GM19099 (cell line): Measurements from ENCODE around the gene NADK.

Experiments
- POLR2A ChIP-seq: IDR thresholded peaks from 3 replicates; pipeline ENCODE4 v1.6.1; 2011; ENCODE audit warnings: low read depth; ENCODE audit not compliant: insufficient read length; ENCODE audit errors: extremely low read depth

NADK gene

GRCh38 chr1:1778663-1779319, 521 bp upstream of the NADK start:
- TF ChIP-seq POLR2A = peak; percentile 68

DNA sequence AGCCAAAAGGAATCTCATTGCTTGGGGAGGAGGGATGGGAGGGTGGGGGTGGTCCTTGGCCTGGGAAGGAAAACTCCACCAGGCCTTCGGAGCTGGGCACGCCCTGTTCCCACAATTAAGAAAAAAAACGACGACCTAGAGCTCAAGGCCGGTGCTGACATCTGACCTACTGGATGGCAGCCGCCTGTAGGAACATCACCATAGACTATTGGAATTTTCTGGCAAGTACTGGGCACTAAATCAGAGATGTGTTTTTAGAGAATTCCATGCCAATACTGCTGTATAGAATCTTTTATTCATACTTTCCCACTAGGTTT, 729 bp downstream of the NADK start:
- TF ChIP-seq POLR2A = no peak

DNA sequence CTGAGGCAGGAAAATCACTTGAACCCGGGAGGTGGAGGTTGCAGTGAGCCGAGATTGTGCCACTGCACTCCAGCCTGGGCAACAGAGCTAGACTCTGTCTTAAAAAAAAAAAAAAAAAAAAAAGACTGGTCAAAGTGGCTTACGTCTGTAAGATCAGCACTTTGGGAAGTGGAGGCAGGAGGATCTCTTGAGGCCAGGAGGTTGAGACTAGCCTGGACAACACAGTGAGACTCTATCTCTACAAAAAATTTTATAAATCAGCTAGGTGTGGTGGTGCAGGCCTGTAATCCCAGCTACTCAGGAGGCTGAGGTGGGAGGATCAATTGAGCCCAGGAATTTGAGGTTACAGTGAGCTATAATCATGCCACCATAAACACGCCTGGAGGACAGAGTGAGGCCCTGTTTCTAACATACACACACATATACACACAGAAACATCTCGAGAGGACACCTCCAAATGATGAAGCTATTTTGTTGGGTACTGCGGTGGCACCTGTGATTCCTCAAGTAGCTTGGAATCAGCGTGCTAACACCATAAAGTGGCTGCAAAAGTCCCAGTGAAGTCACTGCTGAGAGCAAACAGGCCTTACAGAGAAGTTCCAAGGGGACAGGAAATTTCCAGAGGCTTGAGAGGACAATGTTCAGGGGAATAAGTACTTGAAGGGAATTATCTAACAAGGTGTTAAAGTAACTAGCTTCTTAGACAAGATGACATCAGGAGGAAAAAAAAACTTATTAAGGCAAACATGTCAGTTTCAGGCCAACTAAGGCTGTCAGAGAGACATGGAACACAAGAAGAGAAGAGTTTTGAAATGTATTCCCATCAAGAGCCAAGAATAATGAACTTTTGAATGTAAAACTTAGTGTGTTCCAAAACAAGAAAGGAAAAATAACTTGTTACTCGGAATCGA, 1.3 kb downstream of the NADK start:
- TF ChIP-seq POLR2A = no peak

DNA sequence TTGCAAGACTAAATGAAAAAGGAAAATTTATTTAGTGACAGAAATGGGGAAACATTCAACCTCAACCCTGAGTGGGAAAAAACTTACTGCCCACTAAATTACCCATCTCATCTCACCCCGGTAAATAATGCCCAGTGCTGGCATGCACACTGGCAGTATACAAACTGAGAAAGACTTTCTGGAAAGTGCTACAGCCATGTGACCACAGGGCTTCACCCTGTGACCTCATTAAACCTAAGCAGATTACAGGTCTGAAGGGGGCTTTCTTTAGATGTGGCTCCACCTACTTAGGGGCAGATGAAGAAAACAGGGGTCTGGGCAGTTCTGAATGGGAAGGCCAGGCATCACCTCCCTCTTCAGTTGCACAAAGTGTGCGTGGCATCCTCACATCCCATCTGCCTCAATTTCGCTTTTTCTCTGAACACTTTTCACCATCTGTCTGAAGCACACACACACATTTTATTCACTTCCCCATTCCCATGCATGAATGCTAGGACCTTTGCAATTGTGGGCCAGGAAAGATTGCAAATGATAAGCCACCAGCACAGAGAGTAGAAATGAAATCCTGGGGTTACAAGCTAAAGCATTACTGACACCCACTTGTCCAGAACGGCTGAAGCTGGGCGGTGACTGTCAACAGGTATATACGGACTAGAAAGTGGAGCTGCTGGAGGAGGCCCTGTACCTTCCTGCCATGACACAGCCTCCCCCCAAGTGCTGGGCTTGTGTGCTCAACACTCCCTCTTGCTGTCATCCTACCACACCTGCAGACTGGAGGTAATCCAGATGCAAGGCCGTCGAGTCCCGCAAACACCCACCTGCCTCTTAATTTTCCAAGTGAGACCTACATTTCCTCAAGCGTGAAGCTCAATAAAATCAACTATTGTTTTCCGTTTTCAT, 2.7 kb downstream of the NADK start:
- no peak for TF ChIP-seq POLR2A

- no peak for TF ChIP-seq POLR2A
Observed at GRCh38 chr1:1773874-1774273, 4.4 kb downstream of the NADK start.

DNA sequence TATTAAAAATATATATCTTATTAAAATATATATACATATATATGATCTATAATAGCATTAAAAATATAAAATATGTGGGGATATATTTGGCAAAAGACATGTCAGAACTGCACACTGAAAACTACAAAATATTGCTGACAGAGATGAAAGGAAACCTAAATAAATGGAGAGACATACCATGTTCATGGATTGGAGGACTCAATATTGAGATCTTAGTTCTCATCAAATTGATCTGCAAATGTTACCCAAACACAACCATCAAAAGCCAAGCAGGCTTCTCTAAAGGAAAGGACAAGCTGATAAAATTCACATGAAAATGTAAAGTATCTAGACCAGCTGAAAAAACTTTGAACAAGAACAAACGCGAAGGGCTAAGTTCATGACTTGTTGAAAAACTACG, 7.2 kb downstream of the NADK start:
- TF ChIP-seq POLR2A = no peak

GRCh38 chr1:1770102-1770501, 8.2 kb downstream of the NADK start:
- TF ChIP-seq POLR2A = no peak

GRCh38 chr1:1768249-1768992, 9.8 kb downstream of the NADK start:
- no peak for TF ChIP-seq POLR2A

DNA sequence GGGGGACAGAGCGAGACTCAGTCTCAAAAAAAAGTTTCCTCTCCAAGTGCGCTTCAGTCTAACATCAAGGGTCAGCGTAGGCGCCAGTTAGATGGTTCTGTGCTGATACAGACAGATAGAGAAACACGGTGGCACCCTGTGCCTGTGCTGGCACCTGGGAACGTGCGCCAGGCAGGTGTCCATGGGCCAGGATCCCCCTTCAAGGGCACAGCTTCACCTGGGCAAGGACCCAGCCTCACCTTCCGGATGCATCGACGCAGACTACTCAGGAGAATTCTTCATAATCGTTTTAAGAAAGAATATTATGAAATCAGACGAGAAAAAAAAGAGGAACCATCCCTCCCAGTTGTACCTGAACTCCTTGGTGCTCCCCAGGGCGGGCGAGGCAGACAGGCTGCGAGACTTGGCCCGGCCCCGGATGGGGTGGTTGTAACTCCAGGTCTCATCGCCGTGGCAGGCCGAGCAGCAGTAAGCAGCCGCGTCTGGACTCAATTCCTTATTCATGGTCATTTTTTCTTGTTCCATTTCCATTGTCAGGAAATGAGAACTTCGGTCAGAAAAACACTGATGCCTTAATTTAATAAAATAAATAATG, 13.3 kb downstream of the NADK start:
- TF ChIP-seq POLR2A = no peak

DNA sequence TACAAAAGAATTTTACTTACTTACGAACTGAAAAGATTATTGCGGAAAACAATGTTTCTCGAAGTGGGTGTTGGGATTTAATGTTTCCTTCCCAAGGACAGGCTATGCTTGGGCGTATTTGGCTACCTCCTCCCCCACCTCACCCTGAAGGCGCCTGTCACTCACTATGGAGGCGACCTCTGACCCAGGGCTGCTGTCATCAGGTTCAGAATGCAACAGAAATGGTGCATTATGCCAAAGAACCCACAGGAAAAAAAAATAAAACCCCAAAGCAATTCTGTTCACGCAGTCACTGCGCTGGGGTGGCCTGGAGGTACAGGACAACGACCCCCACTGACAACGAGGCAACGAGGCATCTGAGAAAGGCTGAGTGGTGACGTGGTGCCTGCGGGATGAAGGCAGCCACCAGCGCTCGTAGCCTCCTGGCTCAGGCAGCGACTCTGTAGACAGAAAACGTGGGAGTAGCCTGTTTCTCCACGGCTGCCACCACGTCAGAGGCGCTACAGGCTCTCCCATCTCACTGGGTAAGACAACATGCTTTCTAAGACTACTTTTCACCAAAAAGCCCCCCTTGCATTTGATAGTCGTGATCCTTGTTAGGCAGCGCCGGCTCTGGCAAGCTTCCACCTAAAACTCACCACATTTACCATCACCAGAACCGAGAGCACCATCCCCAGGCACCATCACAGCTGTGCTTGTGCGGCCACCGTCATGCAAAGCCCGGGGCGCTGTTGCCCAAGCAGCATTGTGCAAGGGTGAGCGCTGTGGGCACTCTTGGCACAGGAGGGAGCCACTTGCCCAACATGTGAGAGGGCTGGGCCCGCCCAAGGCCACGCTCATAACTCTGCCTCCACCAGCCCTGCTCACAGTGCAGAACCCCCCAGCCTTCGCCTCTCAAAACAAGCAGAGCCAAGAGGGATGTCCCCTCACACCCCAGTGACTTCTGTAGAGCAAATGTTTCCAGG, 14.3 kb downstream of the NADK start:
- TF ChIP-seq POLR2A = no peak

DNA sequence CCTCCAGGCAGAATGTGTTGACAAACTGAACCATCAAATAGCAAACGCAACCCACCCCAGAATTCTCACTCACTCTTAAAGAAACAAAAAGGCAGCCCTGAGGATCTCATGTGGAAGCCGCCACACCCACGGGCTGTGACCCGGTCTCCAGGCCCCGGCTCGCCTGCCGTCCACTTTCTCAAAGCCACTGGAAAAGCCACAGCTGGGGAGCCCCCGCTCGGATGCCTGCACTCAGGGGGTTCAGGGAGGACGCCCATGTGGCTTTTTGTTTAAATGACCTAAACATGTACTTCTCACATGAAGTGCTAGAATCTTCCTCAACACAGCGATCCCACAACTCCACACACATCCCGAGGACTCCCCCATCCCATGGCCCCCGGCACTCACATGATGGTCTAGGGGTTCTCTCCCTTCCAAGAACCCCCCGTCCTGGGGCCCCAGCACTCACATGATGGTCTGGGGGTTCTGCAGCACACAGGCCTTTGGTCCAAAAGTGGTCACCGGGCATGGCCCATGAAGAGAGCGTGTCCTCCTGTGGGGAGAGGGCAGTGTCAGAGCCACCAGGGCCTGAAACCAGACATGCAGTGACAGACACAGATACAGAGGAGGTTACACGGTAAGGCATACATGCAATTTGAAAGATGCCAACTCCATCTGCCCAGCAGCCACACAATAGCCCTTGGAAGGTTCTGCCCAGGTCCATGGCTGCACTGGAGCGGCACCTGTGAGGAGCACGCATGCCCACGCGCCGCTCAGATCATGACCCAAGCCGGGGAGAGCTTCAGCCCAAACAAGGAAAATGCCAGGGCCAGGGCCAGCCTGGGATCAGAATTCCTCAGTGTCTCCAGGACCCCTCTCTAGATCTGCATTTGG, 16.5 kb downstream of the NADK start:
- TF ChIP-seq POLR2A = no peak

GRCh38 chr1:1760715-1761114, 17.6 kb downstream of the NADK start:
- TF ChIP-seq POLR2A = no peak
